ENCODE measurements around the gene ROBO2.

Gene ROBO2

GRCh38 chr3:77078279-77078678 lies 38.4 kb downstream of the ROBO2 start:
- no peak for DNase-seq (ENCODE audit: low read depth in 1 of 2, low spot score in 1 of 2)

GRCh38 chr3:77079988-77080610 lies 40.2 kb downstream of the ROBO2 start:
- no peaks in the 10 kb centered on the region for H3K27me3 ChIP-seq (ENCODE audit: insufficient read depth, poor library complexity, severe bottlenecking)
- TF ChIP-seq SPI1 (IDR thresholded peaks at IDR 0.05; ENCODE audit: borderline replicate concordance, low read depth) (no peak), GABPA (IDR thresholded peaks at IDR 0.05; ENCODE audit: low read depth) (no peak)
- H3K27ac ChIP-seq (replicated peaks) = no peak overlapping the region
- no peak overlapping the region for H3K4me3 ChIP-seq (replicated peaks; ENCODE audit: insufficient read depth, low read length)
- no peak for DNase-seq (ENCODE audit: low read depth in 1 of 2, low spot score in 1 of 2)

More at GRCh38 chr3:77078279-77078678, 38.4 kb downstream of the ROBO2 start:
- H3K27me3 ChIP-seq (ENCODE audit: insufficient read depth, poor library complexity, severe bottlenecking) = no peaks in the 10 kb centered on the region
- no peak overlapping the region for H3K27ac ChIP-seq (replicated peaks)
- no peak overlapping the region for H3K4me3 ChIP-seq (replicated peaks; ENCODE audit: insufficient read depth, low read length)
- TF ChIP-seq POLR2AphosphoS5 (IDR thresholded peaks at IDR 0.05; ENCODE audit: low read depth) (no peak), SPI1 (IDR thresholded peaks at IDR 0.05; ENCODE audit: borderline replicate concordance, low read depth) (no peak), GABPA (IDR thresholded peaks at IDR 0.05; ENCODE audit: low read depth) (no peak), CTCF (IDR thresholded peaks at IDR 0.05; ENCODE audit: insufficient read depth, low read length) (no peak), REST (IDR thresholded peaks at IDR 0.05; ENCODE audit: insufficient replicate concordance, low read depth) (no peak)

GRCh38 chr3:77081240-77081661 lies 41.4 kb downstream of the ROBO2 start:
- H3K27me3 ChIP-seq (ENCODE audit: insufficient read depth, poor library complexity, severe bottlenecking) = no peaks in the 10 kb centered on the region
- TF ChIP-seq SPI1 (IDR thresholded peaks at IDR 0.05; ENCODE audit: borderline replicate concordance, low read depth) (no peak), POLR2AphosphoS5 (IDR thresholded peaks at IDR 0.05; ENCODE audit: low read depth) (no peak), CTCF (IDR thresholded peaks at IDR 0.05; ENCODE audit: insufficient read depth, low read length) (no peak), REST (IDR thresholded peaks at IDR 0.05; ENCODE audit: insufficient replicate concordance, low read depth) (no peak), GABPA (IDR thresholded peaks at IDR 0.05; ENCODE audit: low read depth) (no peak)
- no peak for DNase-seq (ENCODE audit: low read depth in 1 of 2, low spot score in 1 of 2)
- no peak overlapping the region for H3K27ac ChIP-seq (replicated peaks)
- no peak overlapping the region for H3K4me3 ChIP-seq (replicated peaks; ENCODE audit: insufficient read depth, low read length)

GRCh38 chr3:77084511-77084910 lies 44.6 kb downstream of the ROBO2 start:
- no peak overlapping the region for H3K27ac ChIP-seq (replicated peaks)
- no peak overlapping the region for H3K4me3 ChIP-seq (replicated peaks; ENCODE audit: insufficient read depth, low read length)
- no peak for TF ChIP-seq SPI1 (IDR thresholded peaks at IDR 0.05; ENCODE audit: borderline replicate concordance, low read depth)
- TF ChIP-seq CTCF (IDR thresholded peaks at IDR 0.05; ENCODE audit: insufficient read depth, low read length) = no peak
- TF ChIP-seq REST (IDR thresholded peaks at IDR 0.05; ENCODE audit: insufficient replicate concordance, low read depth) = no peak
- TF ChIP-seq GABPA (IDR thresholded peaks at IDR 0.05; ENCODE audit: low read depth) = no peak
- no peak for TF ChIP-seq POLR2AphosphoS5 (IDR thresholded peaks at IDR 0.05; ENCODE audit: low read depth)
- no peak for DNase-seq (ENCODE audit: low read depth in 1 of 2, low spot score in 1 of 2)
- no peaks in the 10 kb centered on the region for H3K27me3 ChIP-seq (ENCODE audit: insufficient read depth, poor library complexity, severe bottlenecking)
